ENCODE measurements around the gene TCAF1.
"Not testable (repeated sequence)": the region's sequence is repeated elsewhere in the genome, so short reads cannot be mapped to it uniquely, and the experiment has no call there.

Gene TCAF1

GRCh38 chr7:143849785-143850479, 52.0 kb downstream of the TCAF1 start:
- FAIRE-seq: no peak

- FAIRE-seq: no peak
These were observed 53.8 kb downstream of the TCAF1 start for GRCh38 chr7:143848192-143848591.

- no peak for FAIRE-seq
These were observed 55.3 kb downstream of the TCAF1 start for GRCh38 chr7:143846692-143847091.

- FAIRE-seq: not testable (repeated sequence)
These were observed 60.3 kb downstream of the TCAF1 start for GRCh38 chr7:143841696-143842095.

- not testable (repeated sequence) for FAIRE-seq
These were observed 61.9 kb downstream of the TCAF1 start for GRCh38 chr7:143840062-143840461.

- not testable (repeated sequence) for FAIRE-seq
These were observed 64.8 kb downstream of the TCAF1 start for GRCh38 chr7:143837223-143837622.

- FAIRE-seq: not testable (repeated sequence)
These were observed 65.4 kb downstream of the TCAF1 start for GRCh38 chr7:143836622-143837021.

GRCh38 chr7:143836088-143836487, 65.9 kb downstream of the TCAF1 start:
- not testable (repeated sequence) for FAIRE-seq

GRCh38 chr7:143826578-143826977, 75.4 kb downstream of the TCAF1 start:
- FAIRE-seq: not testable (repeated sequence)

GRCh38 chr7:143824295-143825135, 77.5 kb downstream of the TCAF1 start:
- not testable (repeated sequence) for FAIRE-seq

GRCh38 chr7:143823634-143824294, 78.2 kb downstream of the TCAF1 start:
- FAIRE-seq: not testable (repeated sequence)

- not testable (repeated sequence) for FAIRE-seq
These were observed 80.3 kb downstream of the TCAF1 start for GRCh38 chr7:143821392-143822277.

GRCh38 chr7:143817873-143818272, 84.1 kb downstream of the TCAF1 start:
- not testable (repeated sequence) for FAIRE-seq

GRCh38 chr7:143816471-143817133, 85.4 kb downstream of the TCAF1 start:
- FAIRE-seq: not testable (repeated sequence)

- FAIRE-seq: not testable (repeated sequence)
These were observed 91.3 kb downstream of the TCAF1 start for GRCh38 chr7:143810639-143811038.

- not testable (repeated sequence) for FAIRE-seq
These were observed 95.3 kb downstream of the TCAF1 start for GRCh38 chr7:143806664-143807071.

Measured in colon (tissue), 2 donors.